ENCODE measurements around the gene TP53.
A peak's percentile ranks its signal among the peaks of the same experiment; 100 is the strongest.

Gene TP53

GRCh38 chr17:7687072-7687907 is at the start of gene TP53:
Gene TP53, minus strand, starts transcription at chr17:7687490. Its CDS starts 10,896 bp downstream, at chr17:7676594.
- DNase-seq (ENCODE audit: low spot score), result peak; percentile 95

GRCh38 chr17:7732981-7733539 is 45.8 kb upstream of the TP53 start:
- DNase-seq (ENCODE audit: low spot score), result no peak

GRCh38 chr17:7729816-7730215 is 42.5 kb upstream of the TP53 start:
- no peak for DNase-seq (ENCODE audit: low spot score)

GRCh38 chr17:7727886-7728285 is 40.6 kb upstream of the TP53 start:
- no peak for DNase-seq (ENCODE audit: low spot score)

GRCh38 chr17:7721612-7722011 is 34.3 kb upstream of the TP53 start:
- DNase-seq (ENCODE audit: low spot score), result no peak

- DNase-seq (ENCODE audit: low spot score), result no peak
These were observed 32.8 kb upstream of the TP53 start for GRCh38 chr17:7720125-7720524.

- DNase-seq (ENCODE audit: low spot score), result no peak
These were observed 32.4 kb upstream of the TP53 start for GRCh38 chr17:7719661-7720060.

GRCh38 chr17:7717756-7718350 is 30.6 kb upstream of the TP53 start:
- DNase-seq (ENCODE audit: low spot score), result no peak

- peak; percentile 91 for DNase-seq (ENCODE audit: low spot score)
These were observed 29.8 kb upstream of the TP53 start, which contains the start of gene DNAH2 for GRCh38 chr17:7716901-7717755. Gene DNAH2, plus strand, starts transcription at chr17:7717744. Its CDS starts 1,991 bp downstream, at chr17:7719735.

- DNase-seq (ENCODE audit: low spot score), result no peak
These were observed 28.9 kb upstream of the TP53 start for GRCh38 chr17:7715936-7716886.

GRCh38 chr17:7714721-7715594 is 27.7 kb upstream of the TP53 start:
- DNase-seq (ENCODE audit: low spot score), result no peak

GRCh38 chr17:7713782-7714181 is 26.5 kb upstream of the TP53 start:
- no peak for DNase-seq (ENCODE audit: low spot score)

- DNase-seq (ENCODE audit: low spot score), result no peak
These were observed 25.0 kb upstream of the TP53 start for GRCh38 chr17:7712111-7712771.

- no peak for DNase-seq (ENCODE audit: low spot score)
These were observed 23.9 kb upstream of the TP53 start for GRCh38 chr17:7711051-7711755.

GRCh38 chr17:7710301-7710700 is 23.0 kb upstream of the TP53 start:
- DNase-seq (ENCODE audit: low spot score), result no peak

GRCh38 chr17:7709031-7709430 is 21.7 kb upstream of the TP53 start:
- DNase-seq (ENCODE audit: low spot score), result no peak

GRCh38 chr17:7707858-7708750 is 20.8 kb upstream of the TP53 start:
- no peak for DNase-seq (ENCODE audit: low spot score)

- DNase-seq (ENCODE audit: low spot score), result no peak
These were observed 20.2 kb upstream of the TP53 start for GRCh38 chr17:7707446-7707845.

All from kidney tubule cell (primary cell).